ENCODE data around the gene ADGRD1.

Gene ADGRD1

GRCh38 chr12:131008913-131009270, 55.2 kb downstream of the ADGRD1 start:
- DNase-seq, result no peak

- no peak for DNase-seq
These were observed 56.1 kb downstream of the ADGRD1 start for GRCh38 chr12:131009595-131010395.

- DNase-seq, result no peak
These were observed 56.9 kb downstream of the ADGRD1 start for GRCh38 chr12:131010396-131011131.

GRCh38 chr12:131011165-131012079, 57.7 kb downstream of the ADGRD1 start:
- DNase-seq, result no peak

- no peak for DNase-seq
These were observed 58.8 kb downstream of the ADGRD1 start for GRCh38 chr12:131012279-131013069.

- DNase-seq, result no peak
These were observed 59.4 kb downstream of the ADGRD1 start for GRCh38 chr12:131013118-131013517.

GRCh38 chr12:131014343-131014742, 60.6 kb downstream of the ADGRD1 start:
- no peak for DNase-seq

GRCh38 chr12:131015581-131016337, 62.1 kb downstream of the ADGRD1 start:
- no peak for DNase-seq

- no peak for DNase-seq
These were observed 63.8 kb downstream of the ADGRD1 start for GRCh38 chr12:131017477-131017991.

GRCh38 chr12:131018019-131018620, 64.4 kb downstream of the ADGRD1 start:
- no peak for DNase-seq

GRCh38 chr12:131018808-131019397, 65.2 kb downstream of the ADGRD1 start:
- DNase-seq, result no peak

- no peak for DNase-seq
These were observed 66.8 kb downstream of the ADGRD1 start for GRCh38 chr12:131020326-131021153.

GRCh38 chr12:131021154-131021541, 67.4 kb downstream of the ADGRD1 start:
- DNase-seq, result no peak

GRCh38 chr12:131024026-131024425, 70.3 kb downstream of the ADGRD1 start:
- no peak for DNase-seq

GRCh38 chr12:131024721-131025120, 71.0 kb downstream of the ADGRD1 start:
- no peak for DNase-seq

GRCh38 chr12:131025234-131025633, 71.5 kb downstream of the ADGRD1 start:
- no peak for DNase-seq

GRCh38 chr12:131025939-131026702, 72.4 kb downstream of the ADGRD1 start:
- DNase-seq, result no peak

- no peak for DNase-seq
These were observed 73.0 kb downstream of the ADGRD1 start for GRCh38 chr12:131026754-131027153.

GRCh38 chr12:131027264-131027663, 73.6 kb downstream of the ADGRD1 start:
- DNase-seq, result no peak
